ENCODE measurements around the gene ZYX. TPM values are rescaled to one million over a fixed set of nuclear protein-coding genes. Genes with fewer than 3 reads are reported as not detected.

ZYX gene
- total RNA-seq, 1 experiment from 2014 or later: 237 TPM

- Histone ChIP-seq H3K9me3 (ENCODE audit: control insufficient read depth, low read depth, low read length) (no peaks in the 10 kb centered on the region), H4K20me1 (ENCODE audit: control insufficient read depth, insufficient read depth, insufficient read length) (peaks cover 2% of the 10 kb centered on the region), H3K79me2 (ENCODE audit: insufficient read depth, low read length) (peaks cover 8% of the 10 kb centered on the region; the same call in 1 of the 2 replicates), H4K5ac (ENCODE audit: insufficient read length, low read depth, low read length) (no peak overlapping the region), H3K27ac (ENCODE audit: insufficient read length, low read depth, low read length) (no peak overlapping the region), H3K4me1 (ENCODE audit: insufficient read depth, low read length) (no peaks in the 10 kb centered on the region; the same call in 1 of the 2 replicates), H3K79me1 (ENCODE audit: insufficient read depth, low read depth, low read length, poor library complexity, severe bottlenecking) (no peaks in the 10 kb centered on the region), H3K23ac (ENCODE audit: insufficient read length, low read depth, low read length) (no peak overlapping the region), H2AK5ac (ENCODE audit: insufficient read length, low read length) (no peak overlapping the region), H3K4ac (ENCODE audit: low read depth, low read length) (no peak overlapping the region), H3K14ac (ENCODE audit: insufficient read depth, low read length) (no peak overlapping the region), H4K91ac (ENCODE audit: insufficient read length, low read depth, low read length) (no peak overlapping the region), H3K27me3 (ENCODE audit: insufficient read depth, low read length) (no peaks in the 10 kb centered on the region), H3T11ph (ENCODE audit: low read length) (no peak overlapping the region), H3K9ac (ENCODE audit: extremely low read depth, insufficient read length, low read length) (no peak overlapping the region), H2BK20ac (ENCODE audit: low read depth, low read length, poor library complexity, severe bottlenecking) (no peak overlapping the region), H2BK5ac (ENCODE audit: insufficient read length, low read length) (no peak overlapping the region), H2BK120ac (ENCODE audit: low read depth, low read length, poor library complexity, severe bottlenecking) (no peak overlapping the region), H3K18ac (ENCODE audit: insufficient read length, low read depth, low read length) (no peak overlapping the region), H3K56ac (ENCODE audit: insufficient read length, low read depth, low read length) (no peak overlapping the region), H2BK15ac (ENCODE audit: low read depth, low read length) (no peak overlapping the region), H2AFZ (ENCODE audit: low read length) (no peak overlapping the region), H2BK12ac (ENCODE audit: insufficient read length, low read depth, low read length) (no peak overlapping the region), H4K8ac (replicated peaks; ENCODE audit: insufficient read length, low read depth, low read length) (no peak overlapping the region), H3K4me2 (ENCODE audit: insufficient read depth, insufficient read length, low read length) (no peak overlapping the region), H3K23me2 (ENCODE audit: insufficient read length, low read depth, low read length, poor library complexity, severe bottlenecking) (no peaks in the 10 kb centered on the region)
- TF ChIP-seq, protein P1, sequence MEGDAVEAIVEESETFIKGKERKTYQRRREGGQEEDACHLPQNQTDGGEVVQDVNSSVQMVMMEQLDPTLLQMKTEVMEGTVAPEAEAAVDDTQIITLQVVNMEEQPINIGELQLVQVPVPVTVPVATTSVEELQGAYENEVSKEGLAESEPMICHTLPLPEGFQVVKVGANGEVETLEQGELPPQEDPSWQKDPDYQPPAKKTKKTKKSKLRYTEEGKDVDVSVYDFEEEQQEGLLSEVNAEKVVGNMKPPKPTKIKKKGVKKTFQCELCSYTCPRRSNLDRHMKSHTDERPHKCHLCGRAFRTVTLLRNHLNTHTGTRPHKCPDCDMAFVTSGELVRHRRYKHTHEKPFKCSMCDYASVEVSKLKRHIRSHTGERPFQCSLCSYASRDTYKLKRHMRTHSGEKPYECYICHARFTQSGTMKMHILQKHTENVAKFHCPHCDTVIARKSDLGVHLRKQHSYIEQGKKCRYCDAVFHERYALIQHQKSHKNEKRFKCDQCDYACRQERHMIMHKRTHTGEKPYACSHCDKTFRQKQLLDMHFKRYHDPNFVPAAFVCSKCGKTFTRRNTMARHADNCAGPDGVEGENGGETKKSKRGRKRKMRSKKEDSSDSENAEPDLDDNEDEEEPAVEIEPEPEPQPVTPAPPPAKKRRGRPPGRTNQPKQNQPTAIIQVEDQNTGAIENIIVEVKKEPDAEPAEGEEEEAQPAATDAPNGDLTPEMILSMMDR (conservative IDR thresholded peaks at IDR 0.05): no peak
- H3K4me3 Mint-ChIP-seq: no peak overlapping the region
- no peak for DNase-seq
- H3K9me3 Mint-ChIP-seq: no peaks in the 10 kb centered on the region
- peak overlapping the region in 2 of 3 experiments; percentile 43 to 82; a peak in 2 of 7 replicates for H3K27ac Mint-ChIP-seq
- peaks cover 5 to 7% of the 10 kb centered on the region in 2 experiments for H3K4me1 Mint-ChIP-seq
- no CpG with 5 or more reads among the region's 10 CpGs for WGBS (ENCODE audit: extremely low coverage, insufficient read length, low lambda C conversion rate)
- no peaks in the 10 kb centered on the region; the same call in 1 of the 2 replicates for H3K27me3 Mint-ChIP-seq (ENCODE audit: low read depth)
- H3K36me3 Mint-ChIP-seq (ENCODE audit: insufficient read depth in 1 of 3, low read depth in 3 of 3): peaks cover 29 to 53% (median 47%) of the 10 kb centered on the region in 3 experiments
Measured at GRCh38 chr7:143388051-143388450, 6.9 kb downstream of the ZYX start.
